Measurements from ENCODE around the gene ZNF567.

DNA sequence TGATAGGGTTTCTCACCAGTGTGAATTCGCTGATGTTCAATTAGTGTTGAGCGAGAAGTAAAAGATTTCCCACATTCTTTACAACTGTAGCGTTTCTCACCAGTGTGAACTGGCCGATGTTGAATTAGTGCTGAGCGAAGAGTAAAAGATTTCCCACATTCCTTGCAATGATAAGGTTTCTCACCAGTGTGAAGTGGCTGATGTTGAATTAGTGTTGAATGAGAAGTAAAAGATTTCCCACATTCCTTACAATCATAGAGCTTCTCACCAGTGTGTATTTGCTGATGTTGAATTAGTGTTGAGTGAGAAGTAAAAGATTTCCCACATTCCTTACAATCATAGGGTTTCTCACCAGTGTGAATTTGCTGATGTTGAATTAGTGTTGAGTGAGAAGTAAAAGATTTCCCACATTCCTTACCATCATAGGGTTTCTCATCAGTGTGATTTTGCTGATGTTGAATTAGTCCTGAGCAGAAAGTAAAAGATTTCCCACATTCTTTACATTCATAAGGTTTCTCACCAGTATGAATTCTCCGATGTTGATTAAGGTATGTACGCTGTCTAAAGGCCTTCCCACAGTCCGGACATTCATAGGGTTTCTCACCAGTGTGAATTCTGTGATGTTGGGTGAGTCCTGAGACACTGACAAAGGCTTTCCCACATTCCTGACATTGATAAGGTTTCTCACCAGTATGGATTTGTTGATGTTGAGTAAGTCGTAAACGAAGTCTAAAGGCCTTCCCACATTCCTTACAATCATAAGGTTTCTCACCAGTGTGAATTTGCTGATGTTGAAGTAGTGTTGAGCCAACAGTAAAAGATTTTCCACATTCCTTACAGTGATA lies 61.2 kb downstream of the ZNF567 start:
- TF ChIP-seq CTCF (conservative IDR thresholded peaks at IDR 0.05 in 1 of 2, IDR thresholded peaks at IDR 0.05 in 1 of 2; ENCODE audit: low read depth in 1 of 2, low read length in 2 of 2) (no peak), EZH2 (IDR thresholded peaks at IDR 0.05; ENCODE audit: low read length, missing control alignments) (no peak)
